Activated CD4-positive, alpha-beta T cell treated with anti-CD3 and anti-CD28 coated beads for 36 hours (primary cell): ENCODE results near the gene MMP24. TPM values are rescaled to one million over a fixed set of nuclear protein-coding genes. Genes with fewer than 3 reads are reported as not detected.
"Not testable (repeated sequence)": the region's sequence is repeated elsewhere in the genome, so short reads cannot be mapped to it uniquely, and the experiment has no call there.

ENCODE experiments used
- ATAC-seq: fragments of 200-7000 bp; cut with Tn5 transposase; one replicate; pipeline ENCODE4 v1.10.0; 2021; ENCODE audit warnings: mild to moderate bottlenecking, moderate library complexity
- CTCF ChIA-PET: fragments of 350-600 bp; sonication (Branson Sonifier 250); formaldehyde crosslinking; loops from one replicate; lab custom pipeline; 2021; ENCODE audit warnings: antibody characterized with exemption; lab: Charles Lee
- POLR2A ChIA-PET: fragments of 350-600 bp; sonication (Branson Sonifier 250); formaldehyde crosslinking; loops from one replicate; lab custom pipeline; 2021; ENCODE audit warnings: antibody characterized with exemption, inconsistent platforms; lab: Charles Lee
- DNase-seq: peaks from one replicate; pipeline ENCODE4 v3.0.0-alpha.2; 2020
- H3K27ac Mint-ChIP-seq: one replicate; pipeline ENCODE4 v1.8.0; 2021; ENCODE audit warnings: mixed read lengths
- H3K27me3 Mint-ChIP-seq: one replicate; pipeline ENCODE4 v1.8.0; 2021; ENCODE audit warnings: mixed read lengths
- H3K36me3 Mint-ChIP-seq: one replicate; pipeline ENCODE4 v1.8.0; 2021; ENCODE audit warnings: low read depth, mixed read lengths
- H3K4me1 Mint-ChIP-seq: one replicate; pipeline ENCODE4 v1.8.0; 2021; ENCODE audit warnings: mixed read lengths
- H3K4me3 Mint-ChIP-seq: one replicate; pipeline ENCODE4 v1.8.0; 2021; ENCODE audit warnings: mild to moderate bottlenecking, moderate library complexity, mixed read lengths
- H3K9me3 Mint-ChIP-seq: one replicate; pipeline ENCODE4 v1.8.0; 2021; ENCODE audit warnings: low read depth, mixed read lengths
- intact Hi-C, 2 experiments: fragments of 100-400 bp; cut with DNase I in 1 of 2; cut with micrococcal nuclease in 1 of 2; formaldehyde crosslinking; loops; one replicate each; pipeline versions ENCODE4 v1.14.2 to v1.15.1; 2022 to 2024; cut with DNase I, micrococcal nuclease
- total RNA-seq, 2 experiments: library from RNA; stranded (reverse); gene quantifications; one replicate each; pipeline ENCODE4 v1.2.3, GENCODE V29; 2021

The MMP24 gene
- total RNA-seq, 2 experiments from 2014 or later, result not detected

DNA sequence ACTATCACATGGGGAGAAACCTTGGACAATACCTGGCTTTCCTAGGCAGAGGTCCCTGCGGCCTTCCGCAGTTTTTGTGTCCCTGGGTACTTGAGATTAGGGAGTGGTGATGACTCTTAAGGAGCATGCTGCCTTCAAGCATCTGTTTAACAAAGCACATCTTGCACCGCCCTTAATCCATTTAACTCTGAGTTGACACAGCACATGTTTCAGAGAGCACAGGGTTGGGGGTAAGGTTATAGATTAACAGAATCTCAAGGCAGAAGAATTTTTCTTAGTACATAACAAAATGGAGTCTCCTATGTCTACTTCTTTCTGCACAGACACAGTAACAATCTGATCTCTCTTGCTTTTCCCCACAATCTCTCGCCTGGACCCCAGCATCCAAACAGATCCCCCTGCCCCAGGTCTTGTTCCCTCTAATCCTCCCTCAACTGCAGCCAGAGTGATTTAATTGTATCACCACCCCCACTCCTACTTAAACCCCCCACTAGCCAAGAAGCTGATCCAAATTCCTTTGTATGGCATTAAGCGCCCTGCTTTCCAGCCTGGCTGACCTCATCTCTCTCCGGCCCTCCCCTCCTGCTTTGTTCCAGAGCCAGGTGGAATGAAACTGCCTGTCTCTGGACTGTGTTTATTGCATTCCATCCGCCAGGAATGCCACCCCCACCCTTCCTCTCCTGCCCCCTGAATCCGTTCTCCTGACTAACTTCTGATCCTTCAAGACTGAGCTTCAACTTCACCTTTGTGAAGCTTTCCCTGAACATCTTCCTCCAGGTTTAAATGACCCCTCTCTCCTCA, 36.4 kb downstream of the MMP24 start:
- ATAC-seq, H3K9me3 Mint-ChIP-seq, H3K4me3 Mint-ChIP-seq, H3K27ac Mint-ChIP-seq, H3K4me1 Mint-ChIP-seq, POLR2A ChIA-PET, H3K27me3 Mint-ChIP-seq, intact Hi-C loops, DNase-seq: not testable (repeated sequence)
- CTCF ChIA-PET, result interaction anchor here (0.6 kb wide), 1 partner anchor 43 kb away, joined by 3 read pairs; no protein-coding TSS in a partner anchor
- peaks cover 13% of the 10 kb centered on the region for H3K36me3 Mint-ChIP-seq

DNA sequence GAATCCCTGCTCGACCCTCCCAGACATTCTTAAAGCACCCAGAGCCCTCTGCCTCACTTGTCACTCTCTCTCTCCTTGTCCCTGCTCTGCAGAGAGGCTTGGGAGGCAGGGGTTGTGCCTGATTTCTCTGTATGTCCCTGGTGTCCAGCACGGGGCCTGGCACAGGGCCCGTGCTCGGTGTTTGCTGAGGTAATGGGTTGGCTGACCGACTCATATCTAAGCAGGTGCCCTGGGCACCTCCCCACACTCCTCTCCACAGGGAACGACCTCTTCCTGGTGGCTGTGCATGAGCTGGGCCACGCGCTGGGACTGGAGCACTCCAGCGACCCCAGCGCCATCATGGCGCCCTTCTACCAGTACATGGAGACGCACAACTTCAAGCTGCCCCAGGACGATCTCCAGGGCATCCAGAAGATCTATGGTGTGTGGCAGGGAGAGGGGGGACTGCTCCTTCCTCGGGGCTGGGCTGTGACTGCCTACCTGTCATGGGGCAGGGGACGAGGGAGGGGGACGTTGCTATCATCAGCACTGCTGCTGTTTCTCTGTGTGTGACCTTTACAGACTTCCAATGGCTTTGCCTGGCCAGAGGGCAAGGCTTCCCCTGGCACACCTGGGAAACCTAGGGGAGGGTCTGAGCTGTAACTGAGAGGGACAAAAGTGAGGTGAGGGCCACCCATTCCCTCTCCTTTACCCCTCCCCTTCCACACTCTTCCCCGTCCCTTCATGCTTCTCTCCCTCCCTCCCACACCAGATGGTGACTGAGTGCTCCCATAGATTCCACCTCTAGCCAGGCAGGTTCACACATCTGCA, 37.2 kb downstream of the MMP24 start:
- Mint-ChIP-seq H3K27ac (no peak overlapping the region), H3K4me3 (no peak overlapping the region), H3K9me3 (no peaks in the 10 kb centered on the region), H3K36me3 (peaks cover 15% of the 10 kb centered on the region), H3K4me1 (no peaks in the 10 kb centered on the region), H3K27me3 (no peaks in the 10 kb centered on the region)
- no peak for DNase-seq
- ATAC-seq, result no peak
- CTCF ChIA-PET, result no interaction called here
- intact Hi-C loops, result no loop called here
- POLR2A ChIA-PET, result no interaction called here

DNA sequence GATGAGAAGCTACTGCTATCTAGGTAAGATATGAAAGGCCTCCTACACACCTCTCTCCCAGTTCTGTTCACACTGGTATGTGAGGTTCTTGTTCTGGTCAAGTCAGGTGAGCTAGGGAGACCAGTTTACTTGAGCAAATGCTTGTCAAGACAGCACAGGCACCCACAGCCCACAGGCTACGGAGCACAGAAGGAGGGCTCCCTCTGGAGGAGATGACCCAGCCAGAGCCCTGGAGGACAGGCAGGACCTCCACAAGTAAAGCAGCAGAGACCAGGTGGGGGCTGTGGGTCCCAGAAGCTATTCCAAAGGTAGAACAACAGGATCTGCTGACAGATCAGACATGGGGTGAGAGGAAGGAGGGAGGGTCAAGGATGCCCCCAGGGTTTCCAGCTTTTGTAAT, 38.3 kb downstream of the MMP24 start:
- Mint-ChIP-seq H3K4me3 (no peak overlapping the region), H3K36me3 (peaks cover 15% of the 10 kb centered on the region), H3K27me3 (no peaks in the 10 kb centered on the region), H3K4me1 (no peaks in the 10 kb centered on the region), H3K9me3 (no peaks in the 10 kb centered on the region), H3K27ac (no peak overlapping the region)
- ATAC-seq (no peak), DNase-seq (no peak)
- ChIA-PET POLR2A (interaction anchor here (0.6 to 0.7 kb wide), 2 partner anchors 8 to 217 kb away, joined by 3 to 4 read pairs; no protein-coding TSS in a partner anchor), CTCF (interaction anchor here (1.2 kb wide), 1 partner anchor 120 kb away, joined by 5 read pairs; no protein-coding TSS in a partner anchor)
- intact Hi-C loops, result no loop called here

DNA sequence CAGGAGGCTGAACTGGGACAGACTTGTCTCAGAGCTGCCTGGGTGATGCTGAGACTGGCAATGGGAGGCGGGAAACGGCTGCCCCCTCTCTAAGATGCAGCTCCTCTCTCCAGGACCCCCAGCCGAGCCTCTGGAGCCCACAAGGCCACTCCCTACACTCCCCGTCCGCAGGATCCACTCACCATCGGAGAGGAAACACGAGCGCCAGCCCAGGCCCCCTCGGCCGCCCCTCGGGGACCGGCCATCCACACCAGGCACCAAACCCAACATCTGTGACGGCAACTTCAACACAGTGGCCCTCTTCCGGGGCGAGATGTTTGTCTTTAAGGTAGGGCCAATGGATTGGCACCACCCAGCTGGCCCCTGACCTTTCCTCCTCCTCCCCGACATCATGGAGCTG, 40.6 kb downstream of the MMP24 start:
- Mint-ChIP-seq H3K4me3 (no peak overlapping the region), H3K9me3 (no peaks in the 10 kb centered on the region), H3K27me3 (no peaks in the 10 kb centered on the region), H3K4me1 (no peaks in the 10 kb centered on the region), H3K36me3 (peaks cover 29% of the 10 kb centered on the region), H3K27ac (no peak overlapping the region)
- CTCF ChIA-PET, result interaction anchor here (0.6 to 2.5 kb wide), 5 partner anchors 9 to 162 kb away, joined by 3 to 15 read pairs (median 3); partner anchors contain the start of gene EDEM2
- DNase-seq, result no peak
- ATAC-seq, result no peak
- intact Hi-C loops, result no loop called here
- POLR2A ChIA-PET, result no interaction called here

DNA sequence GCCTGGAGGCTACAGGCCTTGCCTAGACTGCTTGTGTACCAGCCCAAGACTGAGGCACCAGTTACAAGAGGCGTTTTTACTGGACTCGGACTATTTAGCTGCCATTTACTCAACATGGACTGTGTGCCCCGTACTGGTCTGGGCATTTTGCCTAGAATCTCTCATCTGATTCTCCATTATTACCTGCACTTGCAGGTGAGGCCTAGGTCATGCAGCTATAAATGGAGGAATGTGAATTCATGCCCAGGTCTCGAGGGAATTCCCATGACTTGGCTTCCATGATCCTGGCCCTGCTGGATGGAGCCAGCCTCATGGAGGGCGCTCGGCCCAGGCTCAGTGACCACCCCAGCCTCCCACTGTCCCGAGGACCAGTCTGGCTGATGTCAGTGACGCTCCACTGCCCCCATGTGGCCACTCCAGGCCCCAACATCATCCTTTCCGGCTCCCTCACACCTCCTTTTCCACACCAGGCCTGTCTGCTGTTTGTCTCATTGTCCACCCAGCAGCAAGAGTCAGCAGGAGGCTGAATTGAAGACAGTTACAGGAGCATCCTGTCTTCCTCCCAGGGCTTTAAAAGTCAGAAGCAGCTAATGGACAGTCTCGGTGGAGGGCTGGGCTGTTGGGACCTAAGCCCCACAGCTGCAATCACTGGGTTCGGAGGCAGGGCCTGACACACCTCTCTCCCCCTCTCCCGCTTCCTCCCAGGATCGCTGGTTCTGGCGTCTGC, 42.7 kb downstream of the MMP24 start:
- no peaks in the 10 kb centered on the region for H3K9me3 Mint-ChIP-seq
- peaks cover 29% of the 10 kb centered on the region for H3K36me3 Mint-ChIP-seq
- ATAC-seq (peak; percentile 82), DNase-seq (peak; percentile 74)
- no peak overlapping the region for H3K4me3 Mint-ChIP-seq
- CTCF ChIA-PET, result interaction anchor here (0.7 to 3.3 kb wide), 9 partner anchors 9 to 174 kb away, joined by 3 to 15 read pairs (median 5); partner anchors contain the start of genes EDEM2 and MMP24OS
- no peak overlapping the region for H3K27ac Mint-ChIP-seq
- POLR2A ChIA-PET, result interaction anchor here (0.5 kb wide), 1 partner anchor 49 kb away, joined by 11 read pairs; no protein-coding TSS in a partner anchor
- intact Hi-C loops, result loop anchor here in 1 of 2 experiments (1.0 kb wide), 2 partner anchors 124 to 435 kb away; no protein-coding TSS in a partner anchor
- no peaks in the 10 kb centered on the region for H3K27me3 Mint-ChIP-seq
- H3K4me1 Mint-ChIP-seq, result no peaks in the 10 kb centered on the region

DNA sequence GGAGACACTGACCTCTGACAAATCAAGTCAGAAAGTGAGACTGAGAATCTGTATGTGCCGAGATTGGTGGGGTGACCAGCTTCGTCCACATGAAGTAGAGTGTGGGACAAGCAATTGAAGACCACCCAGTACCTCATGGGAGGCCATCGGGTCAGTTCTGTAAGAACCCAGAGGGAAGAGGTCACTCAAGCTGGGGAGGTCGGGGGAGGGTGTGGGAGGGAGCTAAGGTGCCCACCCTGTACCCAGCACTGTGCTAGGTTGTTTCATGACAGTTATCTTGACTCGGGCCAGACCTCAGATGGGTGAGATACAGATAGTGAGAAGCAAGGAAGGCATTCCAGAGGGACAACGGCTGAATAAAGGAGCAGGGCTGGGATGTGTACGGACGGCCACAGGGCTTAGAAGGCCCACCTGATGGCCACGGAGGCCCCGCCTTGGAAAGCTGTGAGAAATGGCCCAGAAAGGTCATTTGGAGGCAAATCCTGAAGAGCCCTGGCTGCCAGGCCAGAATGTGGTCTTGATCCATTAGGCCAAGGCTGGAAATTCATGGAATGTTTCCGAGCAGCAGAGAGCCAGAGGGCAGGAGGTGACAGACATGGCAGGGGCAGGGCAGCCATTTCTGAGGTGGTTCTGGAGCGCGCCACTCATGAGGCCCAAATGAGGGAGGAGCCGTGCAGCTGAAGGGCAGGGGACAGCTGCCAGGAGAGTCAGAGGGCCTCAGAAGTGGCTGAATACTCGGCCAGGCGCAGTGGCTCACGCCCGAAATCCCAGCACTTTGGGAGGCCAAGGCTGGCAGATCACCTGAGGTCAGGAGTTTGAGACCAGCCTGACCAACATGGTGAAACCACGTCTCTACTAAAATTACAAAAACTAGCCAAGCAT, 43.8 kb downstream of the MMP24 start:
- Mint-ChIP-seq H3K27ac (no peak overlapping the region), H3K9me3 (no peaks in the 10 kb centered on the region), H3K4me1 (no peaks in the 10 kb centered on the region), H3K36me3 (peaks cover 27% of the 10 kb centered on the region), H3K27me3 (no peaks in the 10 kb centered on the region), H3K4me3 (no peak overlapping the region)
- CTCF ChIA-PET, result interaction anchor here (0.8 to 3.3 kb wide), 6 partner anchors 8 to 175 kb away, joined by 3 to 15 read pairs (median 6); partner anchors contain the start of gene MMP24OS
- intact Hi-C loops, result no loop called here
- ATAC-seq (no peak), DNase-seq (no peak)
- POLR2A ChIA-PET, result interaction anchor here (0.5 to 1.1 kb wide), 2 partner anchors 14 to 50 kb away, joined by 5 to 11 read pairs; partner anchors contain the start of gene EIF6

DNA sequence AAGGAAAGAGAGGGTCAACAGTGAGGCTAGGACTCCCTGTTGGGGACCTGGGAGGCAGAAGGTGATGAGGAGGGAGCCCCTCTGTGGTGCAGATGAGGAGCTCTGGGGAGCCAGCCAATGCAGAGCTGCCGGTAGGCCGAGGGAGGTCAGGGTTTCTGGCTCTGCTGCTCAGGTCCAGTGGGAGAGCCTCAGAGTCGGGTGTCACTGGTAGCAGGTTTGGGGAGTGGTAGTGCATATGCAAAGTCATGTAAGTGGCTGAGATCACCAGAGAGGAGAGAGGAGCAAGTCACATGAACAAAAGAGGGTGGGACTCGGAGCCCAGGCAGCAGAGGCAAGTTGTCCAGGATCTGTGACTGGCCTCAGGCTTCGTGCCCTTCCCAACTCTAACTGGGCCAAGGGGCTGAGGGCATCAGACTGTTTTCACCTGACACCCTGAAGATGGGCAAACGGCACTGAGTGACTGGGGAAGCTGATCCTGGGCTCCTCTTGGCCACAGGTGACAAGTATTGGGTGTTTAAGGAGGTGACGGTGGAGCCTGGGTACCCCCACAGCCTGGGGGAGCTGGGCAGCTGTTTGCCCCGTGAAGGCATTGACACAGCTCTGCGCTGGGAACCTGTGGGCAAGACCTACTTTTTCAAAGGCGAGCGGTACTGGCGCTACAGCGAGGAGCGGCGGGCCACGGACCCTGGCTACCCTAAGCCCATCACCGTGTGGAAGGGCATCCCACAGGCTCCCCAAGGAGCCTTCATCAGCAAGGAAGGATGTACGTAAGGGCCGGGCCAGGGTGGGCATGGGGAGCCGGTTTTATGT, 44.8 kb downstream of the MMP24 start:
- Mint-ChIP-seq H3K9me3 (no peaks in the 10 kb centered on the region), H3K27ac (peak overlapping the region; percentile 10), H3K36me3 (peaks cover 29% of the 10 kb centered on the region), H3K4me3 (no peak overlapping the region), H3K27me3 (no peaks in the 10 kb centered on the region), H3K4me1 (no peaks in the 10 kb centered on the region)
- intact Hi-C loops, result no loop called here
- ATAC-seq, result no peak
- ChIA-PET POLR2A (interaction anchor here (1.1 kb wide), 1 partner anchor 13 kb away, joined by 5 read pairs; the partner anchor contains the start of gene EIF6), CTCF (interaction anchor here (2.4 to 3.3 kb wide), 2 partner anchors 126 to 176 kb away, joined by 8 to 15 read pairs; no protein-coding TSS in a partner anchor)
- DNase-seq, result no peak

DNA sequence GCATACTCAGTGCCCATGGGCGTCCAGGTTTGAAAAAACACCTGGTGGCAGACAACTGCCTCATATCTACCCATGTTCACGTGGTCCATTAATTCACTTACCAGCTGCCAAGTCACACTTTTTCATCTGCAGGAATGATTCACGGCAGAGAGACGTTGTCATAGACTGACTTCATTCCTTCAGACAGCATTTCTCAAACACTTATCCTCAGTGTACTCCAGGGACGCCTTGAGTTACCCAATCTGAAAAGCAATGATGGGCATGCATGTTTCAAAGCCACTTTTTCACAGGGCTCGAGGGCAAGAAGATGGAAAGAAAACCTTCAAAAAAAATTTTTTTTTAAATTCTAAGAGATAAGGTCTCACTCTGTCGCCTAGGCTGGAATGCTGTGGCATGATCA, 45.4 kb downstream of the MMP24 start:
- Mint-ChIP-seq H3K36me3 (peaks cover 28% of the 10 kb centered on the region), H3K27me3 (no peaks in the 10 kb centered on the region), H3K4me3 (no peak overlapping the region), H3K4me1 (no peaks in the 10 kb centered on the region), H3K27ac (no peak overlapping the region), H3K9me3 (no peaks in the 10 kb centered on the region)
- DNase-seq, result no peak
- intact Hi-C loops, result no loop called here
- ChIA-PET CTCF (interaction anchor here (0.6 to 2.4 kb wide), 3 partner anchors 20 to 277 kb away, joined by 3 to 8 read pairs (median 4); partner anchors contain the start of gene FAM83C), POLR2A (interaction anchor here (0.6 kb wide), 1 partner anchor 11 kb away, joined by 3 read pairs; no protein-coding TSS in a partner anchor)
- ATAC-seq, result no peak

DNA sequence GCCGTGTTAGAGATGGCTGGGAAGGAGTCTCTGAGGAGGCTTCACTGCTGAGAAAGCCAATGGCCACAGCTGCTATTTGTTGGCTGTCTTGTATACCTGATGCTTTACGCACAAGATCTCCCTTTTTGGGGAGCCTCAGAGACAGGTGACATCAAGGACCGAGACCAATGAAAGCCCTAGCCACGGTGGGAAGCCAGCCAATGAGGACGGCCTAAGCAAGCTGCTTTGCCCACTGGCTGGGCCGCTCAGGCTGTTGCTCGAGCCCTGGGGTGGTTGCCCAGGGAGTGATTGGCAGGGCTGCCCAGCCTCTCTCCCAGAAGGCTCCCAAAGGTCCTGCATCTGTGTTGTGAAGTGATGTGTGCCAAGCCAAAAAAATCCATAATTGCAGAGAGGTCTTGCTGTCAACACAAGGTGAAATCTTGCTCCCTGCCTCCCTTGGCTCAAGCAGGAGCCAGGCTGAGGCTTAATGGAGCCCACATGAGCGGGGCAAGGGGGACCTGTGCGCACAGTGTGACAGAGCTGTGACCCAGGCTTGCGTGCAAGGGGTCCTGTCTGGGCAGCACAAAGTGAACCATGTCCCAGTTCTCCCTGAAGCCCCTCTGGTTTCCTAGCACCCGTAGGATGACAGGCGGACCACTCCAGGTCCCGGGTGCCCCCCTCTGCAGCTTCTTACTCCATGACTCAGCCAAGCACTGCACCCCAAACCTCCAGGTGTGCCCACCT, 47.1 kb downstream of the MMP24 start:
- POLR2A ChIA-PET, result interaction anchor here (0.6 kb wide), 1 partner anchor 9 kb away, joined by 4 read pairs; no protein-coding TSS in a partner anchor
- H3K4me3 Mint-ChIP-seq, result no peak overlapping the region
- CTCF ChIA-PET, result interaction anchor here (0.5 kb wide), 1 partner anchor 451 kb away, joined by 3 read pairs; no protein-coding TSS in a partner anchor
- DNase-seq (no peak), ATAC-seq (no peak)
- no peak overlapping the region for H3K27ac Mint-ChIP-seq
- H3K9me3 Mint-ChIP-seq, result no peaks in the 10 kb centered on the region
- intact Hi-C loops, result no loop called here
- peaks cover 2% of the 10 kb centered on the region for H3K4me1 Mint-ChIP-seq
- peaks cover 29% of the 10 kb centered on the region for H3K36me3 Mint-ChIP-seq
- H3K27me3 Mint-ChIP-seq, result no peaks in the 10 kb centered on the region
